Measurements from ENCODE around the gene FAM131B. TPM values are rescaled to one million over a fixed set of nuclear protein-coding genes. Genes with fewer than 3 reads are reported as not detected.
A peak's percentile ranks its signal among the peaks of the same experiment; 100 is the strongest.

FAM131B gene
- total and polyA plus RNA-seq, 2 of the 8 experiments (the other 6 are each of a cell fraction or from before 2014, with no cell fraction given): 23.1 to 38.2 TPM

DNA sequence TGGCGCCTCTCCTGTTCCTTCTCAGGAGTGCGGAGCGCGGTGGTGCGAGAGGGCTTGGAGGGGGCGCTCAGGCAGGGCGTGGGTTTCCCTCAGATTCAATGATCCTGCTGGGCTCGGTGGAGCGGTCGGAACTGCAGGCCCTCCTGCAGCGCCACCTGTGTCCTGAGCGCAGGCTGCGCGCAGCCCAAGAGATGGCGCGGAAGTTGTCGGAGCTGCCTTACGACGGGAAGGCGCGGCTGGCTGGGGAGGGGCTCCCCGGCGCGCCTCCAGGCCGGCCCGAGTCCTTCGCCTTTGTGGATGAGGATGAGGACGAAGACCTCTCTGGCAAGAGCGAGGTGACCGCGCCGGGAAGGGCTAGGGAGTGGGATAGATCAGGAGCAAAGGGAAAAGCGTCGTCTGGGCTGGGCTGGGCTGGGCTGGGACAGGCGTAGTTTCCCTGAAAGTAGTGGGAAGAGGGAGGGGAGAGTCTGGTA, 17.0 kb downstream of the FAM131B start:
- H2BK5ac ChIP-seq (ENCODE audit: low read depth, low read length): peak overlapping the region; percentile 55; the same call in 1 of the 2 replicates
- peak overlapping the region; percentile 53; the same call in 1 of the 2 replicates for H2BK15ac ChIP-seq (ENCODE audit: low read length)
- peak overlapping the region; percentile 17; the same call in 1 of the 2 replicates for H4K8ac ChIP-seq (ENCODE audit: extremely low read depth, insufficient read depth, low read length)
- H3K23ac ChIP-seq (ENCODE audit: insufficient read length): no peak overlapping the region
- peak overlapping the region; percentile 8 to 56; a peak in 3 of 4 replicates for H3K4me2 ChIP-seq (ENCODE audit: insufficient read depth in 1 of 2, low read depth in 2 of 2, low read length in 2 of 2)
- no peaks in the 10 kb centered on the region for H3K79me1 ChIP-seq (ENCODE audit: low read depth, low read length)
- peak overlapping the region; percentile 35 for H2AFZ ChIP-seq (ENCODE audit: low read length)
- peak overlapping the region; percentile 66; the same call in 1 of the 2 replicates for H2BK20ac ChIP-seq (ENCODE audit: low read length)
- H4K91ac ChIP-seq (replicated peaks; ENCODE audit: insufficient read length, low read length): no peak overlapping the region
- no peak overlapping the region for H2AK5ac ChIP-seq (ENCODE audit: low read depth, low read length)
- H3K14ac ChIP-seq (ENCODE audit: insufficient read length): no peak overlapping the region
- CTCF ChIA-PET (ENCODE audit: partially characterized antibody): interaction anchor here (0.7 to 5.8 kb wide), 27 partner anchors 10 to 154 kb away, joined by 3 to 50 read pairs (median 7); partner anchors contain the start of gene EPHA1
- 4% methylated on average over 29 of the region's 35 CpGs; no CpG with 5 or more reads in 1 of the 2 experiments for WGBS, 2 experiments (ENCODE audit: extremely low coverage in 1 of 2, insufficient coverage in 1 of 2, insufficient read length in 1 of 2, insufficient replicate concordance in 2 of 2, low coverage in 1 of 2, low lambda C conversion rate in 2 of 2, missing lambda C conversion rate in 1 of 2)
- peak overlapping the region; percentile 68; the same call in 1 of the 2 replicates for H3K18ac ChIP-seq (ENCODE audit: extremely low read depth, low read length)
- DNase-seq (ENCODE audit: low read depth in 1 of 2, low spot score in 2 of 2) (peak; percentile 82), FAIRE-seq (no peak)
- H3K9me3 ChIP-seq (ENCODE audit: insufficient read depth in 2 of 2, low read depth in 1 of 2, low read length in 1 of 2): no peaks in the 10 kb centered on the region
- no peak overlapping the region for H3K9ac ChIP-seq (replicated peaks in 1 of 4; ENCODE audit: extremely low read depth in 1 of 4, low read depth in 3 of 4, low read length in 3 of 4)
- H3K27ac ChIP-seq (ENCODE audit: low read depth, low read length): no peak overlapping the region
- H2BK12ac ChIP-seq (ENCODE audit: low read depth, low read length): no peak overlapping the region; the same call in 1 of the 2 replicates
- H3K4me1 ChIP-seq (replicated peaks in 1 of 4; ENCODE audit: control insufficient read depth in 3 of 4, insufficient read depth in 4 of 4, low read length in 3 of 4): peaks cover 0 to 6% (median 3%) of the 10 kb centered on the region in 4 experiments; a peak in 3 of 7 replicates
- no peaks in the 10 kb centered on the region; the same call in 1 of the 2 replicates for H3K23me2 ChIP-seq (ENCODE audit: low read depth, low read length)
- no peaks in the 10 kb centered on the region for H3K36me3 ChIP-seq (ENCODE audit: control insufficient read depth in 2 of 4, insufficient read depth in 4 of 4, low read length in 3 of 4)
- H4K20me1 ChIP-seq (replicated peaks in 1 of 2; ENCODE audit: control insufficient read depth in 1 of 2, insufficient read depth in 2 of 2, low read length in 2 of 2): no peaks in the 10 kb centered on the region
- peaks cover 0 to 3% (median 0%) of the 10 kb centered on the region in 4 experiments; a peak in 2 of 7 replicates for H3K27me3 ChIP-seq (replicated peaks in 1 of 4; ENCODE audit: control insufficient read depth in 3 of 4, extremely low read depth in 1 of 4, insufficient read depth in 3 of 4, low read length in 3 of 4)
- no peak overlapping the region for H3K4ac ChIP-seq (replicated peaks; ENCODE audit: insufficient read length, low read depth, low read length)
- H3K56ac ChIP-seq (replicated peaks; ENCODE audit: insufficient read length, low read depth, low read length): no peak overlapping the region
- no peak overlapping the region for H4K5ac ChIP-seq (ENCODE audit: insufficient read length, low read depth, low read length)
- no peak overlapping the region for H2BK120ac ChIP-seq (replicated peaks; ENCODE audit: low read depth, low read length)
- H3K4me3 ChIP-seq (ENCODE audit: extremely low read depth in 1 of 4, insufficient read depth in 2 of 4, low read depth in 3 of 4, low read length in 4 of 4): peak overlapping the region; percentile 15 to 55 (median 27); a peak in 5 of 8 replicates
- no peaks in the 10 kb centered on the region for H3K79me2 ChIP-seq (ENCODE audit: control insufficient read depth in 1 of 2, insufficient read depth in 2 of 2, low read length in 2 of 2)
- POLR2A ChIA-PET (ENCODE audit: partially characterized antibody): interaction anchor here (0.6 to 3.1 kb wide), 13 partner anchors 9 to 63 kb away, joined by 3 to 12 read pairs (median 5); partner anchors contain the start of genes EPHA1, FAM131B and ZYX
- TF ChIP-seq SP4 (IDR thresholded peaks at IDR 0.05; ENCODE audit: low read length) (no peak), SIRT6 (IDR thresholded peaks at IDR 0.05; ENCODE audit: low read length) (no peak), TCF12 (IDR thresholded peaks at IDR 0.05; ENCODE audit: low read depth, low read length) (0 out of 2 replicates have a peak, but pooled peaks have one; percentile 73), EGR1 (IDR thresholded peaks at IDR 0.05; ENCODE audit: borderline replicate concordance, low read depth, low read length) (peak; percentile 52; the same call in 1 of the 2 replicates), GTF2F1 (IDR thresholded peaks at IDR 0.05; ENCODE audit: borderline replicate concordance, low read depth, low read length) (peak; percentile 65; the same call in 1 of the 2 replicates), RFX5 (IDR thresholded peaks at IDR 0.05; ENCODE audit: borderline replicate concordance, low read depth, low read length) (no peak), SIN3A (conservative IDR thresholded peaks at IDR 0.05 in 1 of 2, IDR thresholded peaks at IDR 0.05 in 1 of 2; ENCODE audit: low read depth in 1 of 2, low read length in 2 of 2) (peak in 1 of 2 experiments; percentile 50; a peak in 1 of 4 replicates), HDAC2 (IDR thresholded peaks at IDR 0.05; ENCODE audit: borderline replicate concordance in 1 of 2, low read depth in 2 of 2, low read length in 2 of 2) (peak in 1 of 2 experiments; percentile 67; a peak in 1 of 4 replicates), CREB1 (IDR thresholded peaks at IDR 0.05) (0 out of 2 replicates have a peak, but pooled peaks have one; percentile 46), JUND (IDR thresholded peaks at IDR 0.05; ENCODE audit: low read length) (no peak)
- TF ChIP-seq, protein P1, sequence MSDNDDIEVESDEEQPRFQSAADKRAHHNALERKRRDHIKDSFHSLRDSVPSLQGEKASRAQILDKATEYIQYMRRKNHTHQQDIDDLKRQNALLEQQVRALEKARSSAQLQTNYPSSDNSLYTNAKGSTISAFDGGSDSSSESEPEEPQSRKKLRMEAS (IDR thresholded peaks at IDR 0.05): peak; percentile 74
